WTC11 (cell line): ENCODE measurements around the gene NELFCD. TPM values are rescaled to one million over a fixed set of nuclear protein-coding genes. Genes with fewer than 3 reads are reported as not detected.

Experiments used
- ATAC-seq: fragments of 200-7000 bp; cut with Tn5 transposase; 2 replicates; pipeline ENCODE4 v1.10.0; 2021; ENCODE audit warnings: mild to moderate bottlenecking, moderate library complexity
- CTCF ChIA-PET: fragments of 300-600 bp; sonication (Branson Sonifier 250); formaldehyde crosslinking; loops from one replicate; lab custom pipeline; 2021; ENCODE audit warnings: antibody characterized with exemption; lab: Charles Lee
- POLR2A ChIA-PET: fragments of 350-600 bp; sonication (Branson Sonifier 250); formaldehyde crosslinking; loops from one replicate; lab custom pipeline; 2021; ENCODE audit warnings: antibody characterized with exemption; lab: Charles Lee
- DNase-seq: peaks from one replicate; pipeline ENCODE4 v3.0.0; 2021; ENCODE audit warnings: low spot score
- H3K27ac Mint-ChIP-seq: 2 replicates; pipeline ENCODE4 v1.8.0; 2021; ENCODE audit warnings: mixed read lengths
- H3K27me3 Mint-ChIP-seq: 2 replicates; pipeline ENCODE4 v1.8.0; 2021; ENCODE audit warnings: low read depth, mild to moderate bottlenecking, moderate library complexity, mixed read lengths
- H3K36me3 Mint-ChIP-seq: 2 replicates; pipeline ENCODE4 v1.8.0; 2021; ENCODE audit warnings: mixed read lengths
- H3K4me1 Mint-ChIP-seq: 2 replicates; pipeline ENCODE4 v1.8.0; 2022; ENCODE audit warnings: mixed read lengths
- H3K4me3 Mint-ChIP-seq: 2 replicates; pipeline ENCODE4 v1.8.0; 2021; ENCODE audit warnings: mild to moderate bottlenecking, moderate library complexity, mixed read lengths
- H3K9me3 Mint-ChIP-seq: 2 replicates; pipeline ENCODE4 v1.8.0; 2021; ENCODE audit warnings: mixed read lengths
- CTCF ChIP-seq: fragments of 200-600 bp; IDR thresholded peaks from 2 replicates; pipeline ENCODE4 v1.8.0; 2022; ENCODE audit warnings: antibody characterized with exemption
- E2F5 ChIP-seq: sonication (generic); formaldehyde crosslinking; IDR thresholded peaks from 2 replicates; pipeline ENCODE4 v1.8.1; 2022; ENCODE audit warnings: mild to moderate bottlenecking, moderate library complexity, missing genetic modification reagents
- JUN ChIP-seq: sonication (generic); formaldehyde crosslinking; IDR thresholded peaks from 2 replicates; pipeline ENCODE4 v1.8.0; 2023; ENCODE audit warnings: mild to moderate bottlenecking, missing genetic modification reagents
- NFATC4 ChIP-seq: fragments of 250-450 bp; sonication (Bioruptor Pico); IDR thresholded peaks from 2 replicates; pipeline ENCODE4 v1.9.0; 2021; ENCODE audit warnings: mild to moderate bottlenecking
- NR2C2 ChIP-seq: sonication (generic); formaldehyde crosslinking; IDR thresholded peaks from 2 replicates; pipeline ENCODE4 v1.8.0; 2022; ENCODE audit warnings: mild to moderate bottlenecking, missing genetic modification reagents
- PRDM15 ChIP-seq: sonication (generic); formaldehyde crosslinking; IDR thresholded peaks from 2 replicates; pipeline ENCODE4 v1.8.0; 2022; ENCODE audit warnings: missing genetic modification reagents
- SMAD3 ChIP-seq: sonication (generic); formaldehyde crosslinking; IDR thresholded peaks from 2 replicates; pipeline ENCODE4 v1.8.0; 2022; ENCODE audit warnings: missing genetic modification reagents, mild to moderate bottlenecking, borderline replicate concordance
- SMAD4 ChIP-seq: sonication (generic); formaldehyde crosslinking; IDR thresholded peaks from 2 replicates; pipeline ENCODE4 v1.8.0; 2022; ENCODE audit warnings: mild to moderate bottlenecking, missing genetic modification reagents
- ZBTB21 ChIP-seq: sonication (generic); formaldehyde crosslinking; IDR thresholded peaks from 2 replicates; pipeline ENCODE4 v1.8.1; 2023; ENCODE audit warnings: mild to moderate bottlenecking, missing genetic modification reagents, borderline replicate concordance
- ZNF121 ChIP-seq: sonication (generic); formaldehyde crosslinking; IDR thresholded peaks from 2 replicates; pipeline ENCODE4 v1.8.0; 2023; ENCODE audit warnings: missing genetic modification reagents
- ZNF263 ChIP-seq: sonication (generic); formaldehyde crosslinking; IDR thresholded peaks from 2 replicates; pipeline ENCODE4 v1.8.1; 2022; ENCODE audit warnings: low read depth, mild to moderate bottlenecking, moderate library complexity, missing genetic modification reagents
- ZNF416 ChIP-seq: fragments of 250-450 bp; sonication (Bioruptor Pico); IDR thresholded peaks from 2 replicates; pipeline ENCODE4 v1.9.0; 2021; ENCODE audit warnings: mild to moderate bottlenecking, inconsistent platforms
- ZNF425 ChIP-seq: fragments of 250-450 bp; sonication (Bioruptor Pico); conservative IDR thresholded peaks from 2 replicates; pipeline ENCODE4 v1.9.0; 2021; ENCODE audit warnings: mild to moderate bottlenecking
- total RNA-seq: library from RNA; stranded (reverse); gene quantifications from 3 replicates; pipeline ENCODE4 v1.2.3, GENCODE V29; 2021

Gene NELFCD
- total RNA-seq, 1 experiment from 2014 or later = 66.9 TPM

- Mint-ChIP-seq H3K36me3 (no peaks in the 10 kb centered on the region), H3K27ac (no peak overlapping the region), H3K9me3 (no peaks in the 10 kb centered on the region), H3K4me1 (peaks cover 16% of the 10 kb centered on the region), H3K27me3 (peaks cover 34% of the 10 kb centered on the region), H3K4me3 (no peak overlapping the region)
- no peak for DNase-seq
- TF ChIP-seq CTCF (no peak), E2F5 (CRISPR knock-in tag) (no peak), SMAD4 (CRISPR knock-in tag) (no peak), PRDM15 (CRISPR knock-in tag) (no peak), ZNF425 (CRISPR knock-in tag) (no peak), JUN (CRISPR knock-in tag) (no peak)
- ChIA-PET CTCF (no interaction called here), POLR2A (no interaction called here)
- ATAC-seq = no peak
Observed at GRCh38 chr20:59013031-59013951, 32.2 kb downstream of the NELFCD start.

- H3K36me3 Mint-ChIP-seq = no peaks in the 10 kb centered on the region
- ChIA-PET CTCF (interaction anchor here (0.7 kb wide), 1 partner anchor 18 kb away, joined by 3 read pairs; the partner anchor contains the start of gene ATP5F1E), POLR2A (no interaction called here)
- peaks cover 16% of the 10 kb centered on the region for H3K4me1 Mint-ChIP-seq
- no peak overlapping the region for H3K27ac Mint-ChIP-seq
- peaks cover 27% of the 10 kb centered on the region for H3K27me3 Mint-ChIP-seq
- DNase-seq (no peak), ATAC-seq (no peak)
- TF ChIP-seq ZBTB21 (no peak), CTCF (no peak), SMAD4 (CRISPR knock-in tag) (no peak), NR2C2 (no peak), ZNF121 (no peak), ZNF416 (CRISPR knock-in tag) (no peak), NFATC4 (CRISPR knock-in tag) (no peak), ZNF263 (no peak), SMAD3 (no peak)
- H3K9me3 Mint-ChIP-seq = no peaks in the 10 kb centered on the region
- H3K4me3 Mint-ChIP-seq = no peak overlapping the region
Observed at GRCh38 chr20:59013959-59014608, 33.0 kb downstream of the NELFCD start.
